Measurements from ENCODE around the gene STON1.
A peak's percentile ranks its signal among the peaks of the same experiment; 100 is the strongest.

Gene STON1, protein sequence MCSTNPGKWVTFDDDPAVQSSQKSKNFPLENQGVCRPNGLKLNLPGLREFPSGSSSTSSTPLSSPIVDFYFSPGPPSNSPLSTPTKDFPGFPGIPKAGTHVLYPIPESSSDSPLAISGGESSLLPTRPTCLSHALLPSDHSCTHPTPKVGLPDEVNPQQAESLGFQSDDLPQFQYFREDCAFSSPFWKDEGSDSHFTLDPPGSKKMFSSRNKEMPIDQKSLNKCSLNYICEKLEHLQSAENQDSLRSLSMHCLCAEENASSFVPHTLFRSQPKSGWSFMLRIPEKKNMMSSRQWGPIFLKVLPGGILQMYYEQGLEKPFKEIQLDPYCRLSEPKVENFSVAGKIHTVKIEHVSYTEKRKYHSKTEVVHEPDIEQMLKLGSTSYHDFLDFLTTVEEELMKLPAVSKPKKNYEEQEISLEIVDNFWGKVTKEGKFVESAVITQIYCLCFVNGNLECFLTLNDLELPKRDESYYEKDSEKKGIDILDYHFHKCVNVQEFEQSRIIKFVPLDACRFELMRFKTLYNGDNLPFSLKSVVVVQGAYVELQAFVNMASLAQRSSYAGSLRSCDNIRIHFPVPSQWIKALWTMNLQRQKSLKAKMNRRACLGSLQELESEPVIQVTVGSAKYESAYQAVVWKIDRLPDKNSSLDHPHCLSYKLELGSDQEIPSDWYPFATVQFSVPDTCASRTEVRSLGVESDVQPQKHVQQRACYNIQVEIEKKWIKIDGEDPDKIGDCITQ

DNA sequence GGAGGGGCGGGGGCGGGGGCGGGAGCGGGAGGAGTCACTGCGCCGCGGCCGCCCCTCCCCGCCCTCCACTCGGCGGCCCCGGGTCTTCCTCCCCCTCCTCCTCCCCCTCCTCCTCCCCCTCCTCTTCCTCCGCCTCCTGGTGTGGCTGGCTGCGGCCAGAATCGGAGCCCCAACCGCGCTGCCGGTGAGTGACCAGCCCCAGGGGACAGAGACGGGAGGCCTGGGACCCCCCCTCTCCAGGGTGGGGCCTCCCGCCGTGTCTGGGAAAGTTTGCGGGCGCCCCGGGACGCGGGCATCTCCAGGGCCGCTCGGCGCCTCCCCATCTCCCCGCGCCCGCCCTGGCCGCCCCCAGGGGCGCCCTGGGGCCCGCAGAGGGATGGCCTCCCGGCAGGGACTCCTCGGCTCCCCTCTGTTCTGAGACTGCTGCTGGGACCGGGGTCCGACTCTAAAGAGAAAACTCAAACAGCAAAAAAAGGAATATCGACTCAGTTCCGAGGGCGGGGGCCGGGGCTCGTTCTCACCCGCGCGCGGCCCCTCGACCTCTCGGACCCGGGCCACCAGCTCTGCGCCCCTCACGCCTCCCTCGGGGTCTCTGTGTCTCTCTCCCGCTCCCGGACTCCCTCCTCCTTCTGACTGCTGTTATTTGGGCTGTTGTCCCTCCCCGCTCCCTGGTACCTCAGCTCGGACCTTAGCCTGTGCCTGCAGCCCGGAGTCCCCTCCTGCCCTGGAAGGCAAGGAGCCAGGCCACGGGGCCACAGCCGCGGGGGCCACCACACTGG is at the start of gene STON1:
STON1 (plus strand) TSS at position 122 of the 779 bp plus-strand sequence. CDS start 50,480 bp downstream, outside the sequence.
- TF ChIP-seq TAF1 (IDR thresholded peaks at IDR 0.05; ENCODE audit: low read depth) (no peak), ZBTB7A (IDR thresholded peaks at IDR 0.05; ENCODE audit: low read depth) (peak; percentile 55; the same call in 1 of the 2 replicates), YY1 (IDR thresholded peaks at IDR 0.05; ENCODE audit: low read depth) (no peak)
- TF ChIP-seq, protein P1, sequence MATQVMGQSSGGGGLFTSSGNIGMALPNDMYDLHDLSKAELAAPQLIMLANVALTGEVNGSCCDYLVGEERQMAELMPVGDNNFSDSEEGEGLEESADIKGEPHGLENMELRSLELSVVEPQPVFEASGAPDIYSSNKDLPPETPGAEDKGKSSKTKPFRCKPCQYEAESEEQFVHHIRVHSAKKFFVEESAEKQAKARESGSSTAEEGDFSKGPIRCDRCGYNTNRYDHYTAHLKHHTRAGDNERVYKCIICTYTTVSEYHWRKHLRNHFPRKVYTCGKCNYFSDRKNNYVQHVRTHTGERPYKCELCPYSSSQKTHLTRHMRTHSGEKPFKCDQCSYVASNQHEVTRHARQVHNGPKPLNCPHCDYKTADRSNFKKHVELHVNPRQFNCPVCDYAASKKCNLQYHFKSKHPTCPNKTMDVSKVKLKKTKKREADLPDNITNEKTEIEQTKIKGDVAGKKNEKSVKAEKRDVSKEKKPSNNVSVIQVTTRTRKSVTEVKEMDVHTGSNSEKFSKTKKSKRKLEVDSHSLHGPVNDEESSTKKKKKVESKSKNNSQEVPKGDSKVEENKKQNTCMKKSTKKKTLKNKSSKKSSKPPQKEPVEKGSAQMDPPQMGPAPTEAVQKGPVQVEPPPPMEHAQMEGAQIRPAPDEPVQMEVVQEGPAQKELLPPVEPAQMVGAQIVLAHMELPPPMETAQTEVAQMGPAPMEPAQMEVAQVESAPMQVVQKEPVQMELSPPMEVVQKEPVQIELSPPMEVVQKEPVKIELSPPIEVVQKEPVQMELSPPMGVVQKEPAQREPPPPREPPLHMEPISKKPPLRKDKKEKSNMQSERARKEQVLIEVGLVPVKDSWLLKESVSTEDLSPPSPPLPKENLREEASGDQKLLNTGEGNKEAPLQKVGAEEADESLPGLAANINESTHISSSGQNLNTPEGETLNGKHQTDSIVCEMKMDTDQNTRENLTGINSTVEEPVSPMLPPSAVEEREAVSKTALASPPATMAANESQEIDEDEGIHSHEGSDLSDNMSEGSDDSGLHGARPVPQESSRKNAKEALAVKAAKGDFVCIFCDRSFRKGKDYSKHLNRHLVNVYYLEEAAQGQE (IDR thresholded peaks at IDR 0.05; ENCODE audit: low read depth) = no peak

DNA sequence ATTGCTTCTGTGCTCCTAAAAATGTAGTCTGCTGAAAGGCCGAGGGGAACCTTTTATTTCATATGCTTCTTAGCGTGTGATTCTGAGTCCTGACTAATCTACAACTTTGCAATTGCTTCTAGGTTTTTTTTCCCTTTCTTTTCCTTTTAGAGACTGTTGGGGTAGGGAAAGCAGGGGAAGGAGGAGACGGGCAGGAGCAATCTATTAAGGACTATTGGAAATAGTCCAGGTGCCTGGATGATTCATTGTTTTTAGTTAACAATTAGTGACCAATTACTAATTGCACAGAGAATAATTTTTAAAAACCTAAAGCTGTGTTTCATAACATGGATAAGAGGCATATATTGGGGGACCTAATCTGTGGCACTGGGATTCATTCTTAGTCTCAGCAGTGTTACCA is 49.4 kb upstream of the STON1 start:
- no peak for TF ChIP-seq FOXM1 (IDR thresholded peaks at IDR 0.05; ENCODE audit: borderline replicate concordance, low read depth)

DNA sequence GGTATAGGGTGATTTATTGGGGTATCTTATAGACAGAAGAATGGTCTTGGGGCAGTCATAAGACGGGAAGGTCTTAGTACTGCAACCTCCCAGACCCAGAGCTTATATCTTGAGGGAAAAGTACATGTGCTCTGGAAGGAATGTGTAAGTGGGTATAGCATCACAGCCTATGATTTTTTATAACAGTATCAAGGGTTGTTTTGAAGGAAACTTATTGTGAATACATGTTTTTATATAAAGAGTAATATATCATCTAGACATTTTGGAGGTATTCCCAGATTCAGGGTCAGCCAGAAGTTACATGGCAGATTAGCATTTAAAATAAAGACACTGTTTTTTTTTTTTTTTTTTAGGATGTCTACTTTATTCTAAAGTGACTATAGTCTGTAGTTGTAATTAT is 47.6 kb upstream of the STON1 start:
- TF ChIP-seq EP300 (IDR thresholded peaks at IDR 0.05; ENCODE audit: borderline replicate concordance) (no peak), TAF1 (IDR thresholded peaks at IDR 0.05; ENCODE audit: low read depth) (no peak), FOXM1 (IDR thresholded peaks at IDR 0.05; ENCODE audit: borderline replicate concordance, low read depth) (no peak), NFIC (IDR thresholded peaks at IDR 0.05) (no peak)
- TF ChIP-seq, protein P2, sequence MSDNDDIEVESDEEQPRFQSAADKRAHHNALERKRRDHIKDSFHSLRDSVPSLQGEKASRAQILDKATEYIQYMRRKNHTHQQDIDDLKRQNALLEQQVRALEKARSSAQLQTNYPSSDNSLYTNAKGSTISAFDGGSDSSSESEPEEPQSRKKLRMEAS (IDR thresholded peaks at IDR 0.05) = no peak

DNA sequence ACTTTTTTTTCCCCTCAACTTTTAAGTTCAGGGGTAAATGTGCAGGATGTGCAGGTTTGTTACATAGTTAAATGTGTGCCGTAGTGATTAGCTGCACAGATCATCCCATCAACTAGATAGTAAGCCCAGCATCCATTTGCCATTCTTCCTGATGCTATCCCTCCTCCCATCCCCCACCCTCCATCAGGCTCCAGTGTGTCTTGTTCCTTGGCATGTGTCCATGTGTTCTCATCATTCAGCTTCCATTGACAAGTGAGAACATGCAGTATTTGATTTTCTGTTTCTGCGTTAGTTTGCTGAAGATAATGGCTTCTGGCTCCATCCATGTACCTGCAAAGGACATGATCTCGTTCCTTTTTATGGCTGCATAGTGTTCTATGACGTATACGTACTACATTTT is 47.2 kb upstream of the STON1 start:
- TF ChIP-seq NFIC (IDR thresholded peaks at IDR 0.05) (no peak), FOXM1 (IDR thresholded peaks at IDR 0.05; ENCODE audit: borderline replicate concordance, low read depth) (no peak), RAD21 (IDR thresholded peaks at IDR 0.05; ENCODE audit: low read depth) (no peak), TCF12 (IDR thresholded peaks at IDR 0.05; ENCODE audit: low read depth) (no peak), TAF1 (IDR thresholded peaks at IDR 0.05; ENCODE audit: low read depth) (no peak), CREB1 (IDR thresholded peaks at IDR 0.05; ENCODE audit: low read depth) (no peak), YY1 (IDR thresholded peaks at IDR 0.05; ENCODE audit: low read depth) (no peak), CEBPB (IDR thresholded peaks at IDR 0.05) (no peak), TEAD4 (IDR thresholded peaks at IDR 0.05) (no peak), ZBTB7A (IDR thresholded peaks at IDR 0.05; ENCODE audit: low read depth) (no peak), EP300 (IDR thresholded peaks at IDR 0.05; ENCODE audit: borderline replicate concordance) (no peak)
- TF ChIP-seq, protein P3, sequence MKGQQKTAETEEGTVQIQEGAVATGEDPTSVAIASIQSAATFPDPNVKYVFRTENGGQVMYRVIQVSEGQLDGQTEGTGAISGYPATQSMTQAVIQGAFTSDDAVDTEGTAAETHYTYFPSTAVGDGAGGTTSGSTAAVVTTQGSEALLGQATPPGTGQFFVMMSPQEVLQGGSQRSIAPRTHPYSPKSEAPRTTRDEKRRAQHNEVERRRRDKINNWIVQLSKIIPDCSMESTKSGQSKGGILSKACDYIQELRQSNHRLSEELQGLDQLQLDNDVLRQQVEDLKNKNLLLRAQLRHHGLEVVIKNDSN (IDR thresholded peaks at IDR 0.05) = no peak

DNA sequence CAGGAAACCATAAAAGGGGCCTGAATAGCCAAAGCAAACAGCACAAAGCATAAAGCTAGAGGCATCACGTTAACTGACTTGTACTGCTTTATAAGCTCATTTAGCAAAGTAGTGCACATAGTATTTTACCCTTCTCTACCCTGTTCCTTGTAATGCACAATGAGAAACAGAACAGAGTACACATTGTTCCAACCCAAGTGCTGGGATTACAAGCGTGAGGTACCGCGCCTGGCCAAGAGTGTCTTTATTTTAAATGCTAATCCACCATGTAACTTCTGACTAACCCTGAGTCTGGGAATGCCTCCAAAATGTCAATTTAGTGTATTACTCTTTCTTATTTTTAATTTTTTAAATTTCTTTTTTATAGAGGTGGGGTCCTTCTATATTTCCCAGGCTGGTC is 46.4 kb upstream of the STON1 start:
- TF ChIP-seq TAF1 (IDR thresholded peaks at IDR 0.05; ENCODE audit: low read depth) = no peak
- TF ChIP-seq ZBTB7A (IDR thresholded peaks at IDR 0.05; ENCODE audit: low read depth) = no peak
- TF ChIP-seq, protein P3 (IDR thresholded peaks at IDR 0.05) = no peak
- no peak for TF ChIP-seq FOXM1 (IDR thresholded peaks at IDR 0.05; ENCODE audit: borderline replicate concordance, low read depth)
- TF ChIP-seq EGR1 (IDR thresholded peaks at IDR 0.05) = no peak
- TF ChIP-seq EP300 (IDR thresholded peaks at IDR 0.05; ENCODE audit: borderline replicate concordance) = no peak
- TF ChIP-seq CEBPB (IDR thresholded peaks at IDR 0.05) = no peak
- TF ChIP-seq CREB1 (IDR thresholded peaks at IDR 0.05; ENCODE audit: low read depth) = no peak
- no peak for TF ChIP-seq TEAD4 (IDR thresholded peaks at IDR 0.05)
- no peak for TF ChIP-seq TCF12 (IDR thresholded peaks at IDR 0.05; ENCODE audit: low read depth)
- TF ChIP-seq RAD21 (IDR thresholded peaks at IDR 0.05; ENCODE audit: low read depth) = no peak
- no peak for TF ChIP-seq YY1 (IDR thresholded peaks at IDR 0.05; ENCODE audit: low read depth)
- TF ChIP-seq, protein P2 (IDR thresholded peaks at IDR 0.05) = no peak
- TF ChIP-seq NFIC (IDR thresholded peaks at IDR 0.05) = no peak
- TF ChIP-seq, protein P1 (IDR thresholded peaks at IDR 0.05; ENCODE audit: low read depth) = no peak
